SK-N-SH (cell line): Measurements from ENCODE around the gene TBL3.

Source experiments
- CHD2 ChIP-seq: fragments of 150-350 bp; IDR thresholded peaks from 2 replicates; pipeline ENCODE4 v1.6.1; 2018; ENCODE audit warnings: low read length; ENCODE audit not compliant: partially characterized antibody
- EP300 ChIP-seq, 2 experiments: IDR thresholded peaks; 2 replicates each; pipeline versions ENCODE4 v1.4.0 to v1.6.1; 2012; ENCODE audit warnings: borderline replicate concordance in 1 of 2, low read depth in 1 of 2, low read length in 1 of 2
- NFIC ChIP-seq: IDR thresholded peaks from 2 replicates; pipeline ENCODE4 v1.4.0; 2012; ENCODE audit warnings: borderline replicate concordance
- POLR2AphosphoS5 ChIP-seq: IDR thresholded peaks from 2 replicates; pipeline ENCODE4 v1.6.1; 2012; ENCODE audit warnings: low read depth, low read length
- RXRA ChIP-seq: IDR thresholded peaks from 2 replicates; pipeline ENCODE4 v1.4.0; 2012; ENCODE audit warnings: low read depth, mild to moderate bottlenecking, borderline replicate concordance
- SMC3 ChIP-seq: IDR thresholded peaks from 2 replicates; pipeline ENCODE4 v1.6.1; 2012; ENCODE audit warnings: low read depth, low read length, improper control_type of control experiment
- TEAD4 ChIP-seq: IDR thresholded peaks from 2 replicates; pipeline ENCODE4 v1.4.0; 2012; ENCODE audit warnings: mild to moderate bottlenecking, borderline replicate concordance; ENCODE audit not compliant: insufficient read depth
- USF2 ChIP-seq: fragments of 150-350 bp; IDR thresholded peaks from 2 replicates; pipeline ENCODE4 v1.6.1; 2017; ENCODE audit warnings: antibody characterized with exemption, low read length, low read depth, borderline replicate concordance
- YY1 ChIP-seq: IDR thresholded peaks from 2 replicates; pipeline ENCODE4 v1.4.0; 2012; ENCODE audit warnings: low read depth, mild to moderate bottlenecking
- TF ChIP-seq, protein P1 (sequence below): fragments of 200-600 bp; sonication (generic); IDR thresholded peaks from 2 replicates; pipeline ENCODE4 v1.6.1; 2017; ENCODE audit warnings: antibody characterized with exemption, mild to moderate bottlenecking, moderate library complexity
- TF ChIP-seq, protein P2 (sequence below): IDR thresholded peaks from 2 replicates; pipeline ENCODE4 v1.4.0; 2012; ENCODE audit warnings: low read depth
- TF ChIP-seq, protein P3 (sequence below): fragments of 150-350 bp; IDR thresholded peaks from 2 replicates; pipeline ENCODE4 v1.6.1; 2016; ENCODE audit warnings: mild to moderate bottlenecking, low read depth, low read length
- TF ChIP-seq, protein P4 (sequence below): IDR thresholded peaks from 2 replicates; pipeline ENCODE4 v1.6.1; 2012; ENCODE audit warnings: mild to moderate bottlenecking, low read depth, low read length, moderate library complexity

- TF ChIP-seq, protein P1, sequence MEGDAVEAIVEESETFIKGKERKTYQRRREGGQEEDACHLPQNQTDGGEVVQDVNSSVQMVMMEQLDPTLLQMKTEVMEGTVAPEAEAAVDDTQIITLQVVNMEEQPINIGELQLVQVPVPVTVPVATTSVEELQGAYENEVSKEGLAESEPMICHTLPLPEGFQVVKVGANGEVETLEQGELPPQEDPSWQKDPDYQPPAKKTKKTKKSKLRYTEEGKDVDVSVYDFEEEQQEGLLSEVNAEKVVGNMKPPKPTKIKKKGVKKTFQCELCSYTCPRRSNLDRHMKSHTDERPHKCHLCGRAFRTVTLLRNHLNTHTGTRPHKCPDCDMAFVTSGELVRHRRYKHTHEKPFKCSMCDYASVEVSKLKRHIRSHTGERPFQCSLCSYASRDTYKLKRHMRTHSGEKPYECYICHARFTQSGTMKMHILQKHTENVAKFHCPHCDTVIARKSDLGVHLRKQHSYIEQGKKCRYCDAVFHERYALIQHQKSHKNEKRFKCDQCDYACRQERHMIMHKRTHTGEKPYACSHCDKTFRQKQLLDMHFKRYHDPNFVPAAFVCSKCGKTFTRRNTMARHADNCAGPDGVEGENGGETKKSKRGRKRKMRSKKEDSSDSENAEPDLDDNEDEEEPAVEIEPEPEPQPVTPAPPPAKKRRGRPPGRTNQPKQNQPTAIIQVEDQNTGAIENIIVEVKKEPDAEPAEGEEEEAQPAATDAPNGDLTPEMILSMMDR, result no peak
- TF ChIP-seq POLR2AphosphoS5 (no peak), TEAD4 (no peak), USF2 (no peak), SMC3 (no peak), CHD2 (no peak), YY1 (no peak), NFIC (no peak), RXRA (no peak), EP300 (IDR thresholded peaks at IDR 0.05; ENCODE audit: borderline replicate concordance in 1 of 2, low read depth in 1 of 2, low read length in 1 of 2) (no peak)
- TF ChIP-seq, protein P2, sequence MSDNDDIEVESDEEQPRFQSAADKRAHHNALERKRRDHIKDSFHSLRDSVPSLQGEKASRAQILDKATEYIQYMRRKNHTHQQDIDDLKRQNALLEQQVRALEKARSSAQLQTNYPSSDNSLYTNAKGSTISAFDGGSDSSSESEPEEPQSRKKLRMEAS, result no peak
- TF ChIP-seq, protein P3, sequence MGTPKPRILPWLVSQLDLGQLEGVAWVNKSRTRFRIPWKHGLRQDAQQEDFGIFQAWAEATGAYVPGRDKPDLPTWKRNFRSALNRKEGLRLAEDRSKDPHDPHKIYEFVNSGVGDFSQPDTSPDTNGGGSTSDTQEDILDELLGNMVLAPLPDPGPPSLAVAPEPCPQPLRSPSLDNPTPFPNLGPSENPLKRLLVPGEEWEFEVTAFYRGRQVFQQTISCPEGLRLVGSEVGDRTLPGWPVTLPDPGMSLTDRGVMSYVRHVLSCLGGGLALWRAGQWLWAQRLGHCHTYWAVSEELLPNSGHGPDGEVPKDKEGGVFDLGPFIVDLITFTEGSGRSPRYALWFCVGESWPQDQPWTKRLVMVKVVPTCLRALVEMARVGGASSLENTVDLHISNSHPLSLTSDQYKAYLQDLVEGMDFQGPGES, result no peak
- TF ChIP-seq, protein P4, sequence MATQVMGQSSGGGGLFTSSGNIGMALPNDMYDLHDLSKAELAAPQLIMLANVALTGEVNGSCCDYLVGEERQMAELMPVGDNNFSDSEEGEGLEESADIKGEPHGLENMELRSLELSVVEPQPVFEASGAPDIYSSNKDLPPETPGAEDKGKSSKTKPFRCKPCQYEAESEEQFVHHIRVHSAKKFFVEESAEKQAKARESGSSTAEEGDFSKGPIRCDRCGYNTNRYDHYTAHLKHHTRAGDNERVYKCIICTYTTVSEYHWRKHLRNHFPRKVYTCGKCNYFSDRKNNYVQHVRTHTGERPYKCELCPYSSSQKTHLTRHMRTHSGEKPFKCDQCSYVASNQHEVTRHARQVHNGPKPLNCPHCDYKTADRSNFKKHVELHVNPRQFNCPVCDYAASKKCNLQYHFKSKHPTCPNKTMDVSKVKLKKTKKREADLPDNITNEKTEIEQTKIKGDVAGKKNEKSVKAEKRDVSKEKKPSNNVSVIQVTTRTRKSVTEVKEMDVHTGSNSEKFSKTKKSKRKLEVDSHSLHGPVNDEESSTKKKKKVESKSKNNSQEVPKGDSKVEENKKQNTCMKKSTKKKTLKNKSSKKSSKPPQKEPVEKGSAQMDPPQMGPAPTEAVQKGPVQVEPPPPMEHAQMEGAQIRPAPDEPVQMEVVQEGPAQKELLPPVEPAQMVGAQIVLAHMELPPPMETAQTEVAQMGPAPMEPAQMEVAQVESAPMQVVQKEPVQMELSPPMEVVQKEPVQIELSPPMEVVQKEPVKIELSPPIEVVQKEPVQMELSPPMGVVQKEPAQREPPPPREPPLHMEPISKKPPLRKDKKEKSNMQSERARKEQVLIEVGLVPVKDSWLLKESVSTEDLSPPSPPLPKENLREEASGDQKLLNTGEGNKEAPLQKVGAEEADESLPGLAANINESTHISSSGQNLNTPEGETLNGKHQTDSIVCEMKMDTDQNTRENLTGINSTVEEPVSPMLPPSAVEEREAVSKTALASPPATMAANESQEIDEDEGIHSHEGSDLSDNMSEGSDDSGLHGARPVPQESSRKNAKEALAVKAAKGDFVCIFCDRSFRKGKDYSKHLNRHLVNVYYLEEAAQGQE, result no peak
Measured at GRCh38 chr16:2001456-2002355, 29.9 kb downstream of the TBL3 start.
